Left renal pelvis (tissue), 4 donors: ENCODE data around the gene EPB42. TPM values are rescaled to one million over a fixed set of nuclear protein-coding genes. Genes with fewer than 3 reads are reported as not detected.
"Not testable (repeated sequence)": the region's sequence is repeated elsewhere in the genome, so short reads cannot be mapped to it uniquely, and the experiment has no call there.

Experiments
- DNase-seq, 4 donors: peaks; one replicate each; pipeline ENCODE4 v3.0.0-alpha.2; 2013; ENCODE audit warnings: low read depth in 4 of 4, low spot score in 3 of 4
- polyA plus RNA-seq, 4 donors: library from polyadenylated mRNA; unstranded; fragments of 120-200 nt; gene quantifications; one replicate each; pipeline ENCODE4 v1.2.1, GENCODE V29; 2013; ENCODE audit not compliant: insufficient read length in 4 of 4

Gene EPB42
- polyA plus RNA-seq, 4 donors: 1.1 to 16.9 (median 1.3) TPM

GRCh38 chr15:43213466-43213865, 7.4 kb downstream of the EPB42 start:
- no peak for DNase-seq

GRCh38 chr15:43212951-43213350, 7.9 kb downstream of the EPB42 start:
- no peak for DNase-seq

- DNase-seq: no peak
These were observed 8.5 kb downstream of the EPB42 start for GRCh38 chr15:43212299-43212698.

- DNase-seq: no peak
These were observed 9.5 kb downstream of the EPB42 start for GRCh38 chr15:43211224-43211735.

GRCh38 chr15:43210807-43211206, 10.0 kb downstream of the EPB42 start:
- DNase-seq: no peak

- DNase-seq: no peak
These were observed 10.6 kb downstream of the EPB42 start for GRCh38 chr15:43210172-43210745.

- no peak for DNase-seq
These were observed 11.6 kb downstream of the EPB42 start for GRCh38 chr15:43209059-43209824.

GRCh38 chr15:43208052-43209002, 12.5 kb downstream of the EPB42 start:
- no peak for DNase-seq

GRCh38 chr15:43207024-43207423, 13.8 kb downstream of the EPB42 start:
- no peak for DNase-seq

- DNase-seq: no peak
These were observed 14.8 kb downstream of the EPB42 start for GRCh38 chr15:43206054-43206453.

- DNase-seq: no peak
These were observed 16.6 kb downstream of the EPB42 start for GRCh38 chr15:43204016-43204901.

- no peak for DNase-seq
These were observed 20.8 kb downstream of the EPB42 start for GRCh38 chr15:43199945-43200488.

GRCh38 chr15:43198992-43199391, 21.8 kb downstream of the EPB42 start:
- no peak for DNase-seq

- not testable (repeated sequence) for DNase-seq
These were observed 22.3 kb downstream of the EPB42 start for GRCh38 chr15:43198556-43198955.

GRCh38 chr15:43197773-43198172, 23.0 kb downstream of the EPB42 start:
- DNase-seq: not testable (repeated sequence)

- no peak for DNase-seq
These were observed 23.9 kb downstream of the EPB42 start for GRCh38 chr15:43196760-43197548.

- no peak for DNase-seq
These were observed 26.0 kb downstream of the EPB42 start for GRCh38 chr15:43194795-43195194.

GRCh38 chr15:43193710-43194109, 27.1 kb downstream of the EPB42 start:
- DNase-seq: no peak

GRCh38 chr15:43190178-43190577, 30.6 kb downstream of the EPB42 start:
- DNase-seq: no peak
